NOMO-1 (cell line): Measurements from ENCODE around the gene RECK.

ENCODE experiments used
- DNase-seq, 2 experiments: peaks; one replicate each; lab custom pipeline; 2025; ENCODE audit not compliant: unreplicated experiment in 2 of 2; lab: John Stamatoyannopoulos, UW

Gene RECK

GRCh38 chr9:36136894-36137391 lies 100.2 kb downstream of the RECK start:
- no peak for DNase-seq

- DNase-seq, result no peak
These were observed 100.8 kb downstream of the RECK start for GRCh38 chr9:36137392-36138004.

GRCh38 chr9:36138496-36138895 lies 101.8 kb downstream of the RECK start:
- DNase-seq, result no peak

- no peak for DNase-seq
These were observed 102.2 kb downstream of the RECK start for GRCh38 chr9:36138901-36139300.

GRCh38 chr9:36140086-36141084 lies 103.7 kb downstream of the RECK start:
- peak; percentile 75 to 81 for DNase-seq

- no peak for DNase-seq
These were observed 104.6 kb downstream of the RECK start for GRCh38 chr9:36141288-36141687.

GRCh38 chr9:36141761-36142160 lies 105.0 kb downstream of the RECK start:
- DNase-seq, result no peak

GRCh38 chr9:36142510-36143244 lies 106.0 kb downstream of the RECK start:
- DNase-seq, result peak; percentile 73 to 85

- DNase-seq, result no peak
These were observed 106.5 kb downstream of the RECK start for GRCh38 chr9:36143245-36143641.

- peak in 1 of 2 experiments; percentile 32 for DNase-seq
These were observed 107.9 kb downstream of the RECK start for GRCh38 chr9:36144309-36145232.

GRCh38 chr9:36145970-36146369 lies 109.3 kb downstream of the RECK start:
- DNase-seq, result no peak

GRCh38 chr9:36146651-36147050 lies 109.9 kb downstream of the RECK start:
- no peak for DNase-seq

- no peak for DNase-seq
These were observed 110.9 kb downstream of the RECK start for GRCh38 chr9:36147441-36148175.

- no peak for DNase-seq
These were observed 111.8 kb downstream of the RECK start for GRCh38 chr9:36148311-36149051.

- no peak for DNase-seq
These were observed 112.5 kb downstream of the RECK start for GRCh38 chr9:36149197-36149596.

GRCh38 chr9:36150574-36151315 lies 114.0 kb downstream of the RECK start:
- DNase-seq, result peak; percentile 50

GRCh38 chr9:36151316-36152210 lies 114.8 kb downstream of the RECK start:
- peak; percentile 96 for DNase-seq
